Prostate gland (tissue), 2 donors: ENCODE results near the gene OSBPL1A. TPM values are rescaled to one million over a fixed set of nuclear protein-coding genes. Genes with fewer than 3 reads are reported as not detected.

Experiments used
- DNase-seq: peaks from one replicate; pipeline ENCODE4 v3.0.0-alpha.2; 2019; ENCODE audit warnings: low spot score
- H3K27ac ChIP-seq, 2 donors: fragments of 200-600 bp; sonication (generic); 2 replicates each; pipeline ENCODE4 v1.5.1; 2017 to 2019
- H3K27me3 ChIP-seq: fragments of 200-600 bp; sonication (generic); replicated peaks from 2 replicates; pipeline ENCODE4 v1.5.1; 2019; ENCODE audit not compliant: insufficient read depth
- H3K36me3 ChIP-seq, 2 donors: fragments of 200-600 bp; sonication (generic); 1 replicate in 1 of 2; 2 replicates in 1 of 2; pipeline versions ENCODE4 v1.5.1 to v1.8.1; 2017 to 2019
- H3K4me1 ChIP-seq: fragments of 200-600 bp; sonication (generic); replicated peaks from 2 replicates; pipeline ENCODE4 v1.5.1; 2019
- H3K4me3 ChIP-seq, 2 donors: fragments of 200-600 bp; sonication (generic); 2 replicates each; pipeline ENCODE4 v1.5.1; 2017 to 2019
- H3K9me3 ChIP-seq: fragments of 200-600 bp; sonication (generic); 2 replicates; pipeline ENCODE4 v1.5.1; 2017
- CTCF ChIP-seq, 4 experiments: fragments of 200-600 bp in 2 of 4; fragments of 450-650 bp in 2 of 4; sonication (generic) in 2 of 4; IDR thresholded peaks; 1 replicate in 3 of 4; 2 replicates in 1 of 4; pipeline ENCODE4 v1.5.1; 2016 to 2019; ENCODE audit warnings: antibody characterized with exemption in 4 of 4, mild to moderate bottlenecking in 2 of 4, moderate library complexity in 2 of 4
- POLR2A ChIP-seq: fragments of 450-650 bp; IDR thresholded peaks from one replicate; pipeline ENCODE4 v1.6.1; 2016; ENCODE audit warnings: antibody characterized with exemption, mild to moderate bottlenecking
- POLR2AphosphoS5 ChIP-seq: sonication (generic); formaldehyde crosslinking; IDR thresholded peaks from one replicate; pipeline ENCODE4 v1.6.1; 2017; ENCODE audit warnings: antibody characterized with exemption
- WGBS: methylation state at CpG from one replicate; pipeline ENCODE4 v1.1.5; 2018; 5-methylcytosine and 5-hydroxymethylcytosine counted together
- intact Hi-C: fragments of 100-400 bp; cut with DNase I; formaldehyde crosslinking; loops from one replicate; pipeline ENCODE4 v1.14.2; 2022
- total RNA-seq, 2 donors: library from RNA; depleted of rRNA; stranded (reverse); fragments of >200 nt; gene quantifications; one replicate each; pipeline ENCODE4 v1.1.0, GENCODE V29; 2016

The OSBPL1A gene
- total RNA-seq, 2 donors from 2014 or later: 33.7 to 39.1 TPM

DNA sequence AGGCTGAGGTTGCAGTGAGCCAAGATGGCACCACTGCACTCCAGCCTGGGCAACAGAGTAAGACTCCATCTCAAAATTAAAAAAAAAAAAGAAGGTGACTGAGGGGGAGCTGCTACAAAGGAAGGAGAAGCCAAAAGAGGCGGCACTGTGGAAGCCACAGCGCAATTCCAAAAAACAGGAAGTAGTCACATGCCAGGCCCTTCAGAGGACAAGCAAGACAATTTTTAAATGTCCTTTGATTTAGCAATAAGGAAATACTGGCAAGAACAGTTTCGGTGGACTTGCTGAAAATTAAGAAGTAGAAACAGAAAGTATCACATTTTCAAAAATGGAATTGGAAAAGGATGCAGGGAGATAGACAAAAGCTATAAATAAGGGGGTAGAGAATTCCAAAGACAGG, 122.8 kb downstream of the OSBPL1A start:
- Histone ChIP-seq H3K27ac (no peak overlapping the region), H3K4me1 (no peaks in the 10 kb centered on the region), H3K36me3 (no peaks in the 10 kb centered on the region), H3K27me3 (no peaks in the 10 kb centered on the region), H3K4me3 (no peak overlapping the region), H3K9me3 (no peaks in the 10 kb centered on the region)
- no peak for DNase-seq
- WGBS: 63% methylated on average over 3 of the region's 3 CpGs
- TF ChIP-seq CTCF (IDR thresholded peaks at IDR 0.05) (no peak), POLR2AphosphoS5 (no peak), POLR2A (no peak)
- intact Hi-C loops: loop anchor here (5.0 kb wide), 2 partner anchors 43 to 83 kb away; no protein-coding TSS in a partner anchor

- Histone ChIP-seq H3K27me3 (no peaks in the 10 kb centered on the region), H3K36me3 (no peaks in the 10 kb centered on the region), H3K4me3 (no peak overlapping the region), H3K27ac (no peak overlapping the region), H3K4me1 (no peaks in the 10 kb centered on the region), H3K9me3 (no peaks in the 10 kb centered on the region)
- TF ChIP-seq CTCF (IDR thresholded peaks at IDR 0.05) (no peak), POLR2A (no peak), POLR2AphosphoS5 (no peak)
- DNase-seq: no peak
- intact Hi-C loops: loop anchor here (5.0 kb wide), 2 partner anchors 41 to 81 kb away; no protein-coding TSS in a partner anchor
- WGBS: 90% methylated on average over 2 of the region's 2 CpGs
Measured at GRCh38 chr18:24273596-24273995, 124.0 kb downstream of the OSBPL1A start.

DNA sequence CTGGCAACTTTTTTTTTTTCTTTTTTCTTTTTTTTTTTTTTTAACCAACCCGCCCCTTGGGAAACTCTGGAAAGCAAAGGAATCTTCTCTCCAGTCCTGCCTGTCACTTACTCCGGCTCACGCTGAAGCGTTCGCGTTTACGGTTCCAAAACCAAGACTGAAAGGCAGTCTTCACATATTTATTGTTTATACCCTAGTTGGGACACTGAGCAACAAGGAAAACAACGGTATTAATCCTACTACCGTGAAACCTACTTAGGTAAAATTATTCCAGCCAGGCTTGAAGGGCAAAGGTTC, 125.4 kb downstream of the OSBPL1A start:
- Histone ChIP-seq H3K36me3 (no peaks in the 10 kb centered on the region), H3K4me3 (peak overlapping the region; percentile 53 to 69), H3K27me3 (no peaks in the 10 kb centered on the region), H3K27ac (peak overlapping the region; percentile 80 to 89), H3K9me3 (no peaks in the 10 kb centered on the region), H3K4me1 (no peaks in the 10 kb centered on the region)
- intact Hi-C loops: loop anchor here (5.0 kb wide), 2 partner anchors 40 to 80 kb away; no protein-coding TSS in a partner anchor
- TF ChIP-seq CTCF (IDR thresholded peaks at IDR 0.05): no peak
- TF ChIP-seq POLR2A: no peak
- TF ChIP-seq POLR2AphosphoS5: no peak
- DNase-seq: no peak
- WGBS: 1% methylated on average over 9 of the region's 9 CpGs

GRCh38 chr18:24271381-24272228, 126.0 kb downstream of the OSBPL1A start:
- Histone ChIP-seq H3K4me1 (no peaks in the 10 kb centered on the region), H3K27ac (peak overlapping the region; percentile 80 to 89), H3K9me3 (no peaks in the 10 kb centered on the region), H3K27me3 (no peaks in the 10 kb centered on the region), H3K4me3 (peak overlapping the region; percentile 53 to 69), H3K36me3 (no peaks in the 10 kb centered on the region)
- TF ChIP-seq POLR2AphosphoS5 (peak; percentile 9), CTCF (IDR thresholded peaks at IDR 0.05) (peak in 1 of 4 experiments; percentile 11), POLR2A (peak; percentile 20)
- DNase-seq: peak; percentile 68
- 2% methylated on average over 81 of the region's 96 CpGs for WGBS
- intact Hi-C loops: loop anchor here (2.0 to 5.0 kb wide), 3 partner anchors 39 to 95 kb away; no protein-coding TSS in a partner anchor
